Activated CD4-positive, alpha-beta T cell treated with anti-CD3 and anti-CD28 coated beads, Interleukin-2, amount 10 ng/mL, durations not matched to agents 7 days and 5 days (primary cell): ENCODE results near the gene SLC30A5. TPM values are rescaled to one million over a fixed set of nuclear protein-coding genes. Genes with fewer than 3 reads are reported as not detected.

Experiments used
- total RNA-seq, 2 experiments: library from RNA; stranded (reverse); gene quantifications; one replicate each; pipeline ENCODE4 v1.2.3, GENCODE V29; 2021

SLC30A5 gene
- total RNA-seq, 2 experiments from 2014 or later, result 40.2 to 50.5 TPM

Other genes starting within 250 kb of the SLC30A5 start
- 100 to 1,000 TPM; 175 to 182 TPM for gene CCNB1, start 73.1 kb downstream of the SLC30A5 start, total RNA-seq
- 10 to 100 TPM; 40.0 to 42.6 TPM for gene CENPH, start 95.6 kb downstream of the SLC30A5 start, total RNA-seq
- gene CDK7, start 140.9 kb downstream of the SLC30A5 start, total RNA-seq, result 10 to 100 TPM; 24.3 to 29.1 TPM
- 1 to 10 TPM; 8.2 to 8.8 TPM for gene CCDC125, start 238.8 kb downstream of the SLC30A5 start, total RNA-seq